ENCODE results near the gene GRIP1.

DNA sequence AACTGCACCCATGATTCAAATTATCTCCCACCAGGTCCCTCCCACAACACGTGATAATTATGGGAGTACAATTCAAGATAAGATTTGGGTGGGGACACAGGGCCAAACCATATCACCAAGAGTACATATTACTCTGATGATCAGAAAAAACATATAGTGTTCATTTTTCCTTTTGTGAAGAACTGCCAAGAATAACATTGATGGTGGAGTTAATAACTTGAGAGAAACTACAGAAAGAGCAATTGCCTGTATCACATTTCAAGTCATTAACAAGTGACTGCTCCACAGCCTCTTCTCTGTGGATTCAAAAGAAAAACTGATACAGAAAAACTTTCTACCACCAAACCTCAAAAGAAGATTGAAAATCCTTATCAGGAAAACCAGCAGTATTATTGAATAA lies 34.7 kb downstream of the GRIP1 start:
- TF ChIP-seq, protein P1, sequence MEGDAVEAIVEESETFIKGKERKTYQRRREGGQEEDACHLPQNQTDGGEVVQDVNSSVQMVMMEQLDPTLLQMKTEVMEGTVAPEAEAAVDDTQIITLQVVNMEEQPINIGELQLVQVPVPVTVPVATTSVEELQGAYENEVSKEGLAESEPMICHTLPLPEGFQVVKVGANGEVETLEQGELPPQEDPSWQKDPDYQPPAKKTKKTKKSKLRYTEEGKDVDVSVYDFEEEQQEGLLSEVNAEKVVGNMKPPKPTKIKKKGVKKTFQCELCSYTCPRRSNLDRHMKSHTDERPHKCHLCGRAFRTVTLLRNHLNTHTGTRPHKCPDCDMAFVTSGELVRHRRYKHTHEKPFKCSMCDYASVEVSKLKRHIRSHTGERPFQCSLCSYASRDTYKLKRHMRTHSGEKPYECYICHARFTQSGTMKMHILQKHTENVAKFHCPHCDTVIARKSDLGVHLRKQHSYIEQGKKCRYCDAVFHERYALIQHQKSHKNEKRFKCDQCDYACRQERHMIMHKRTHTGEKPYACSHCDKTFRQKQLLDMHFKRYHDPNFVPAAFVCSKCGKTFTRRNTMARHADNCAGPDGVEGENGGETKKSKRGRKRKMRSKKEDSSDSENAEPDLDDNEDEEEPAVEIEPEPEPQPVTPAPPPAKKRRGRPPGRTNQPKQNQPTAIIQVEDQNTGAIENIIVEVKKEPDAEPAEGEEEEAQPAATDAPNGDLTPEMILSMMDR (IDR thresholded peaks at IDR 0.05; ENCODE audit: insufficient read depth, low read length, poor library complexity, severe bottlenecking): no peak
- TF ChIP-seq EZH2phosphoT487 (conservative IDR thresholded peaks at IDR 0.05; ENCODE audit: low read length): no peak

Data from SU-DHL-6 (cell line).